ENCODE results near the gene OPRPN. TPM values are rescaled to one million over a fixed set of nuclear protein-coding genes. Genes with fewer than 3 reads are reported as not detected.

OPRPN gene
- total RNA-seq, 2 donors from 2014 or later, result not detected

- intact Hi-C loops (cut with DNase I), result no loop called here
These were observed 51.5 kb downstream of the OPRPN start for GRCh38 chr4:70449220-70449619.

GRCh38 chr4:70452946-70453345 is 55.2 kb downstream of the OPRPN start:
- intact Hi-C loops (cut with DNase I), result no loop called here

More at GRCh38 chr4:70449220-70449619, 51.5 kb downstream of the OPRPN start:
- DNase-seq (ENCODE audit: low spot score), result no peak

More at GRCh38 chr4:70452946-70453345, 55.2 kb downstream of the OPRPN start:
- no peak for DNase-seq (ENCODE audit: low spot score)

Other genes with a start within 250 kb of the OPRPN start
- not detected for gene PRR27, start 243.7 kb upstream of the OPRPN start, total RNA-seq
- gene ODAM, start 202.2 kb upstream of the OPRPN start, total RNA-seq, result not detected
- not detected for gene FDCSP, start 171.8 kb upstream of the OPRPN start, total RNA-seq
- gene CSN3, start 155.3 kb upstream of the OPRPN start, total RNA-seq, result not detected
- gene CABS1, start 63.0 kb upstream of the OPRPN start, total RNA-seq, result not detected
- gene SMR3A, start 37.2 kb upstream of the OPRPN start, total RNA-seq, result not detected
- not detected for gene SMR3B, start 14.8 kb upstream of the OPRPN start, total RNA-seq
- gene MUC7, start 74.3 kb downstream of the OPRPN start, total RNA-seq, result not detected
- not detected for gene AMTN, start 120.6 kb downstream of the OPRPN start, total RNA-seq
- not detected for gene AMBN, start 194.3 kb downstream of the OPRPN start, total RNA-seq
- under 1 TPM; 0.14 to 0.62 TPM for gene ENAM, start 230.8 kb downstream of the OPRPN start, total RNA-seq